Activated gamma-delta T cell (primary cell): ENCODE results near the gene SUN5.
"Not testable (repeated sequence)": the region's sequence is repeated elsewhere in the genome, so short reads cannot be mapped to it uniquely, and the experiment has no call there.

Experiments
- DNase-seq: peaks from one replicate; lab custom pipeline; 2025; lab: John Stamatoyannopoulos, UW

Gene SUN5

DNA sequence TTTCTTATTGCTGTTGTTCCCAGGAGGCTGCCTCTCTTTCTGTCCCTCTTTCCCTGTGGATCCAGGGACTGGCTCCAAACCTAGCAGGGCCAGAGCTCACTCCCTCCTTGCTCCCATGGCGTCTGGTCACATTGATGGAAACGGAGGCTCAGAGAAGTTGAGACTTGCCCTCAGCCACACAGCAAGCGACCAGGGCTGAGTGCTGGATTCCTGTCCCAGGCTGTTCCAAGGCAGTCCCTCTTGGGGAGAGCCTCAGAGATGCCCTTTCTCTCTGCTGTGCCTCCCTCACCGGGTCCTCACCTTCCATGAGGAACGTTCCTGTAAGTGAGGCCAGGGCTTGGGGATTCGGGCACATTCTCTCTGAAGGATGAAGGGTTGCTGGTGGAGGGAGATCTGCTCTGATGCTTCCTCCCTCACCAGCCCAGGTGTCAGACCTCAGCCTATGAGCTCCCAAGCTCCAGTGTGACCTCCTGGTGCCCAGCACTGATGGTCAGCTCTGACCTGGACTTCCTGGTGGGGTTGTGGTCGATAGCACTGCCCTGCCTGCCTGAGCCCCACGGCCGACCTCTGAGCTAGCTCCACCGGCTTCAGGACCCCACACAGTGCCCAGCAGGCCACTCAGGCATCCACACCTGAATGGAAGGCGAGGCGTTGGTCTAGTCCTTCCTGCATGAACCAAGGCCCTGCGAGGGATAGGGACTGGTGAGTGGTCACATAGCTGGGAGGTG is 26.8 kb downstream of the SUN5 start:
- no peak for DNase-seq

DNA sequence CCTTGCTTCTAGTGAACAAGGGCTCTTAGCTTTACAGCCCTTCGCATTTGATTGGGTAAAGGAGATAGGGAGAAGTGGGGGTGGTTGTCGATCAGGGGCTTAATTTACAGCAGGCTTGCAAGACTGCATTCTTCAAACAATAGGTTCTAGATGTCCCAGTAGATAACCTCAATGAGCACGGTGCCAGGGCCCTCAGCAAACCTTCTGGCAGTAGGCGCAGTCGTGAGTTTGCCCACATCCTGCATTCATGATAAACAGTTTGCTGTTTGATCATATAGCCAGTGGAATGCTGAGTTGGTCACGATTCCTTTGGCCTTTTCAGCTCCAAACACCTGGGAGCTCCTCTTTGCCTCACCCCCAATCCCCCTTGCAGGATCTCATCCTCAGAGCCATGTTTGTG is 27.5 kb downstream of the SUN5 start:
- no peak for DNase-seq

DNA sequence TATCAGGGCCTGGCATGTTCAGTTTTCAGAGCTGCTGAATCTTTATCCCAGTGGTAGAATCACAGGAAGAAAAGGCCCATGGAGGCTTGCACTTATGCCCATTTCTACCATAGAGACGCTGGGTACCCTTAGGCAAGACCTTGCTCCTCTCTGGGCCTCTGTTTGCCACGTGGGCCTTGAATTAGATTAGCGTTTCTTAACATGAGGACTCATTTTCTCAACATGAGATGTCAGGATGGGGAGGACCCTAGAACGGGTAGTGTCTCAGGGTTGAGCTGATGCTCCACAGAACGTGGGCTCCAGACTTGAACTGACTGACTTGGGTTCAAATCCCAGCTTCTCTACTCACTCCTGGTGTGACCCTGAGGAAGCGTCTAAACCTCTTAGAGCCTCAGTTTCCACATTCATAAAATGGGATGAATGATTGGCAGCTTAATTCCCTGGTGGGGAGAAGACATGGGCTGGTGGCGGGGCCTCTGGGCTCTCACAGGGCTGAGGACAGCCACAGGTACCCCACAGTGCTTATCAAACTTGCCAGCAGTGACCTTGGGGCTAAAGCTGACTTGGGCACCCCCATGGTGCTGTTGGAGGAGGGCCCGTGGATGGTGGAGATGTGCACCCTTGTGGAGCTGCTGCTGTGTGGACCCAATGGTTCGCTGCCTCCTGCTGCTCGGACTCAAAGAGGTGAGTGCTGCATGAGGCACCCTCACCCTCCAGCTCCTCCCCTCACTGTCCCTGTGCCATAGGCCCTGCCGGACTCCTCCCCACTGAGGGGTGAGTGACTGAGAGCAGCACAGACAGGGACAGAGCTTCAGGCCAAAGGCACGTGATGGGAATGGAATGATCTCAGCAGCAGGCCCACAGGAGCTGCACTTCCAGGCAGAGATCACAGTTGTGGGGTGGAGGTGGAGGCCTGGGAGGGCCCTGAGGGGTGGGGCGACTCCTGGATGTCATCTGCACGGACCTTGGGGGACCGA is 28.2 kb downstream of the SUN5 start:
- no peak for DNase-seq

DNA sequence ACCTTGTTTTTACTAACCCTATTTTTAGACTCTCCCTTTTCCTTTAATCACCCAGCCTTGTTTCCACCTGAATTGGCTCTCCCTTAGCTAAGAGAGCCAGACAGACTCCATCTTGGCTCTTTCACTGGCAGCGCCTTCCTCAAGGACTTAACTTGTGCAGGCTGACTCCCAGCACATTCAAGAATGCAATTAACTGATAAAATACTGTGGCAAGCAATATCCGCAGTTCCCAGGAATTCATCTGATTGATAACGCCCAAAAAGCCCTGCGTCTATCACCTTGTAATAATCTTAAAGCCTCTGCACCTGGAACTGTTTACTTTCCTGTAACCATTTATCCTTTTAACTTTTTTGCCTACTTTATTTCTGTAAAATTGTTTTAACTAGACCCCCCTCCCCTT is 29.1 kb downstream of the SUN5 start:
- DNase-seq: not testable (repeated sequence)

DNA sequence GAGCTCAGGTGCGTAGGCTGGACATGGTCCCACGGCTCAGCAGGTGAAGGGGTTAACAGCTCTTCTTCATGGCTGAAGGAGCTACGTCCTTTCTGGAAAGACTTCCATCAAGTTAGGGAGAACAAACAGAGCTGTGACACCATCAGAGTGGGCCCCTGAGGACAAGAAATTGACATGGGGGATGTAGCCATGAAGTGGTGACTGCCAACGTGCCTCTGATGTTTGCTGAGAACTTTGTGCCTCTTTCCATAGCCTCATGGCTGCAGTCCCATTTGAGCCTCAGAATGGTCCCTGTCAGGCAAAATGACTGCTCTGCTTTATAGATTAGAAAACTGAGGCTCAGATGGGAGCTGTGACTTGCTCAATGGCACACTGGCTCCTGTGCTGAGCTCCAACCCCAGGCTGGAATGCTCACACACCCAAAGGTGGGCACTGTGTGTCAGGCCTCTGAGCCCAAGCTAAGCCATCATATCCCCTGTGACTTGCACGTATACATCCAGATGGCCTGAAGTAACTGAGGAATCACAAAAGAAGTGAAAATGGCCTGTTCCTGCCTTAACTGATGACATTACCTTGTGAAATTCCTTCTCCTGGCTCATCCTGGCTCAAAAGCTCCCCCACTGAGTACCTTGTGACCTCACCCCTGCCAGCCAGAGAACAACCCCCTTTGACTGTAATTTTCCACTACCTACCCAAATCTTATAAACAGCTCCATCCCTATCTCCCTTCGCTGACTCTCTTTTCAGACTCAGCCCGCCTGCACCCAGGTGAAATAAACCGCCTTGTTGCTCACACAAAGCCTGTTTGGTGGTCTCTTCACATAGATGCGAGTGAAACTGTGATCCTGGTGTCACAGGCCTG is 29.8 kb downstream of the SUN5 start:
- DNase-seq: not testable (repeated sequence)

DNA sequence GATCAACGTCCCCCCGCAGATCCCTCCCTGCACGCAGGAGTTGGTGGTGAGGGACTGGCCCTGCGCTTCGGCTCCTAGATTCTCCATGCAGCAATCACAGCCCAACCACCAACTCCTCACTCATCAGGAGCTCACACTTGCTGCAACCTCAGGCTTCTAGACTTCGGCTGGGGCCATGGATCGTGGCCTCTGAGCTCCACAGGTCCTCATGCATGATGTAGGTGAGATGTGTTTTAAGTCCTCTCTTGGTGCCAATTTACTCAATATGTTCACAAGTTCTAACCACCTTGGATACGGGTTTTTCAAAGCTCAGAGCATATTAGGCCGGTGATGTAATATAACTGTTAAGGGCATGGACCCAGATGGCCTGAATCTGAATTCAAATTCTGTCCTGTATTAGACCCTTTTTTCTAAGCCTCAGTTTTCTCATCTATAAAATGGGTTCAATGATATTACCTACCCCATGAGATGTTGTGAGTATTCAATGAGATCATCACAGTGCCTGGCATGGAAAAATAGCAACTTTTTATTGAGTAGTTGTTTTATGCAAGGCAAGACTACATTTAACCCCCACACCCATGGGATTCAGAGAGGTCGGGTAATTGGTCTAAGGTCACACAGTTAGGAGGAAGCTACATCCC is 31.0 kb downstream of the SUN5 start:
- DNase-seq: no peak

DNA sequence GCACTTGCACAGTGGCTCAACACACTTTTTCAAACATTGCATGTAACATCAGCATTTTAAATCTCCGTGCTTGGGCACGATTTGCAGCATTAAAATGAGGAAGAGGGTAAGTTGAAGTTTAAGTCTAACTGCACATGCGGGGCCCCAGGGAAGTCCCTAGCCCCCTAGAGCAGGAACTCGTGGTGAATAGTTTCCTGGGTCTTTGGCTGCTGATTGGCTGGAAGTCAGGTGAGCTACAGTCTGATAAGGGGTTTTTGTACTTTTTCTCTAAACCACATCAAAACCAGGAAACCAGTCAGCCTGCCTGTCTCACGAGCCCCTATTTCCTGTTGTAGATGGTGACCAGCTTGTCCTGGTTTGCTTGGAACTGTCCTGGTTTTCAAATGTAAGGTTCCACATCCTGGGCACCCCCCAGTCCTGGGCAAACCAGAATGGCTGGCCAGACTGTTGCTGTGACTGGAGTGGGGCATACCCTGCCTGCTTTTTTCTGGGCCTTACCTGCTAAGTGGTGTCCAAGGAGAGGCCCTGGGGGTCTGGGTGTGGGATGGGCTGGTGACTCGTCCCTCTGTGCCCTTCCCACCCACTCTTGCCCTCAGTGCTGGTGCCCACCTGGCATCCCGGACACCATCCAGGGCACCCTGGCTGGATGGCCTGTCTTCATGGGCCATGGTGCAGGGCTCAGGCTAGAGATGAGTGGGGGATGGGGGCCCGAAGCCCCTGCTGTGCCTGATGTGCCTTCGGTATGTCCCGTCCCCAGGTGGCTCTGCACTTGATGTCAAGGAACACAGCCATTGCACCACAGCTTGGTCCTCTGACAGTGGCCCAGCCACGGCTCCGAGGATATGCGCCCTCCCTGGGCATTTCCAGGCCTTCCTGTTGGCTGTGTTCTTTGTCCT is 31.8 kb downstream of the SUN5 start:
- no peak for DNase-seq

DNA sequence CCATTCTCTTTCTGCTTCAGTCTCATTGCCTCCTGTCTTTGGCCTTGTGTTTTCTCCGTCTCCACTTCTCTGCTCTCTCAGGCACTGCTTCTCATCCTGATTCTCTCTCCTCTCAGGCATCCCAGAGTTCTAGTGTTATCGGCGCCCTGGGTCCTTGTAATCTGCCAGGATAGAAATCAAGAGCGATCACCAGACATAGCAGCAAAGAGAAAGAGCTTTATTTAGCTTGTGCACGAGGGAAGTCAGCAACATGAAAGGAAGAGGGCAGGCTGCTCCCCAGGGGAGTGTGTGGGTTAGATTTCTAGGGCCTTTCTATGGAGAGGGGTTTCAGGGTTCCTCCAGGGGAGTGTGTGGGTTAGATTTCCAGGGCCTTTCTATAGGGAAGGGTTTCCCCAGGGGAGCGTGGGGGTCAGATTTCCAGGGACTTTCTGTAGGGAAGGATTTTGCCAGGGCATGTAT is 32.5 kb downstream of the SUN5 start:
- DNase-seq: no peak

DNA sequence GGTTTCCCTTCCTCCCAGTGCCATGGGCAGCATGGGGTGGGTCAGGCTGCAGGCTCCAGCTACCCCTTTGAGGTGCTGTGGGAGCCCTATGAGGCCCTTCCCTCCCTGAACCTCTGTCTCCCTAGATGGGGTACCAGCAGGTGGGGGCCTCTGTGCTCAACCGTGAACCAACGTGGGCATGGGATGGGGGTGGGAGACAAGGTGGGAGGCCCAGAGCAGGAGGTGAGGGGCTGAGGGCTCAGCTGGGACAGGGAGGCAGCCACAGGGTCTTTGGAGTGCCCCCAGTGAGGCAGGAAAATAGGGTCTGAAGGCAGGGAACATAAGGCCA is 33.3 kb downstream of the SUN5 start:
- no peak for DNase-seq

DNA sequence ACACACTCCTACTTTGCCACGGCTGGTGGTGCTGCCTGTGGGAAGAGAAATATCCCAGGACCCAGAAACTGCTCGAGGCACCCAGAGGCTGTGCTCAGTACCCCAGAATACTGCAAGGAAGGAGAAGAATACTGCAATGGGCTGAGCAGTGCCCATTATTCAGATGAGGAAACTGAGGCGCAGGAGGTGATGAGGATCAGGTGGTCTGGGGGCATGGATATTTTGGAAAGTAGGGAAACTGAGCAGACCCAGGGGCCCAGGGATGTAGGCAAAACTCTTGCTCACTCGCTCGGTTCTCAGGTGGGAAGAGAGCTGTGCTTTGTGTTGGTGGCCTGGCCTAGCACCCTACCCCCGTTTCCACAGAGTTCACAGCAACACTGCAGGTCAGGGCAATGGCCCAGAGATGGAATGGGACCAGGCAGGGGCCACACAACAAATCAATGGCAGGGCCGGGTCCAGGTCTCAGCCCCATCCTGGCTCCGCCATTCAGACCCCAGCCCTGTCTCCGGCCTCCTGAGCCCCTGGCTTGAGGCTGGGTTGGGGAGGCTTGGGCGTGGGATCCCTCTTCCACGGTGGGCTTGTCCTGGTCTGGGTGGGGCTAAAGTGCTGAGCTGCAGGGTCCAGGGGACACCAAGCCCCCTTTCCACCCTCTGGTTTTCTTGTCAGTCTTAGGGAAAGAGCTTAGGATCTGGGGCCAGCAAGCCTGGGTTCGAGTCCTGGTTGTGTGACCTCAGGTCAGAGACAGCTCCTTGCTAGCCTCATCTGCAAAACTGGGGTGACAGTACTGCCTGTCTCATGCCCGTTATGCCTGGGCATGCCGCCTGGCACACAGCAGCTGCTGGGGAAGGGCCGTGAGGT is 33.9 kb downstream of the SUN5 start:
- DNase-seq: no peak

DNA sequence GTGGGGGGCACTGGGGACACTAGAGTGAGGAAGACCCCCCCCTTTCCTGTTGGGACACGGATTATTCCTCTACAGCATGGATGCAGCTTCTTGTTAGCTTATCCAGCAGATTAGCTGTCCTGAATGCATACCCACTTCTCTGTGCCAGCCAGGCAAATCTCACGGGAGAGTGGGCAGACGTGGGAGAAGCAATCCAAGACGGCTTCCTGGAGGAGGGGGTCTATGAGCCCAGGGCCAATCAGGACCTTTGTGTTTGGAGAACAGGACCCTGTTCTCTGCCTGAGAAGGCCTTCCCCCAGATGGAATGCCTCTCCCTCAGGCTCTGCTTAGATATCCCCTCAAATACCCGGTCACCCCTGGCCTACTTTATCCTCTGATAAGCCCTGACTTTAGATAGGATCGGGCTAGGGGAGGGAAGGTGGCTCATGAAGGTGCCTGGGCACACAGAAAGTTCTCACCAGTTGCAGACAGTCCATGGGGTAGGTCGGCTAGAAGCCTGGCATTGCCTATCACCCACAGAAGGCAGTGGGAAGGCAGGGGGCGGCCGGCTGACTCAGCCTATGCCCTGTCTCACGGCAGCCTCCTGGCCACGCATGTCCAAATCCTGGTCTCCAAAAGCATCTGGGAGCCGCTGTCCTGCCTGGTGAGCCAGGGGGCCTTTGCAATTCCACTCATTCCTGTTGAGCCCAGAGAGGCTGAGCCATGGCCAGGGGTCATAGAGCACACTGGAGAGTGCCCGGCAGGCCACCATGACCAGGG is 34.7 kb downstream of the SUN5 start:
- DNase-seq: no peak

DNA sequence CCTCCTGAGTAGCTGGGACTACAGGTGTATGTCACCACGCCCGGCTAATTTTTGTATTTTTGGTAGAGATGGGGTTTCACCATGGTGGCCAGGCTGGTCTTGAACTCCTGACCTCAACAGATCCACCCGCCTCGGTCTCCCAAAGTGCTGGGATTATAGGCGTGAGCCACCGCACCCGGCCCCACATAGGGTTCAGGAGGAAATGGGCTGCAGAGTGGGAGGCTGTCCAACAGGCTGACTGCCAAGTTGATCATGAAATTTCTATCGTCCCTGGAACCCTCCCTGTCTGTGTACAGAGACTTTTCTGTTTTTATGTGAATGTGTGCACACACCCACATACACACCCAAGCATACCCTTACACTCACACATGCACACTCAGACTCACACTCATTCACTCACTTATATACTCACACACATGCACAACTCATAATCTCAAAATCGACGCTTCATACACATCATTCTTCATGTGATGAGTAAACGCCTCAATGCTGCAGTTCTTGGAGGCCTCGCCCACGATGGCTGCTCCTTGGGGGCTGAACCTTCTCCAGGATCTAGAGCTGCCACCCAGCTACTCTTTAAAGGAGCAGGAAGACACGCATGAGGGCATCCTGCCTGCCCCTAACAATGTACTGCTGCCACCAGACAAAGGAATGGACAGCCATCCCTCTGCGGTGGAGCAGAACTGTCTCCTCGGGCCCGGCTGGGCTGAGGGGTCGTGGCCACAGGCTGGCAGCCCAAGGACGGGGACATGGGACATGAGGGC is 35.6 kb downstream of the SUN5 start:
- no peak for DNase-seq

DNA sequence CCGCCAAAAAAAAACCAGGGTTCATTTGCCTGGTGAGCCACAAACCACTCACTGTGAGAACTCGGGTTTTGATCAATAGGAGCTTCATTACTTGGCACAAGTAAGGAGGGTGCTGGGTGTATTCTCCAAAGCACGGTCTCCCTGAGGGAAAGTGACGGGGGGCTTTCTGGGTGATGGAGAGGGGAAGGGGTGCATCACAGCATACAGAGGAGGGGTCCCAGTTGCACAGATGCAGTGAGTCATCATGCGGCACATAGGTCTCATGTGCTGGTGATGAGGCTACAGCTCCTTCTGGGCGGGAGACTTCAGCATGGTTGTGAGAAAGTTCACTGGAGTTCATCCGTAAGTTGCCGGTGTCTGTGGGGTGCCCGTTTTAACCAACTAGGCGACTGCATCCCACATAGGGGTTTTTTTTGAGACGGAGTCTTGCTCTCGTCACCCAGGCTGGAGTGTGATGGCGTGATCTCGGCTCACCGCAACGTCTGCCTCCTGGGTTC is 36.2 kb downstream of the SUN5 start:
- DNase-seq: no peak

DNA sequence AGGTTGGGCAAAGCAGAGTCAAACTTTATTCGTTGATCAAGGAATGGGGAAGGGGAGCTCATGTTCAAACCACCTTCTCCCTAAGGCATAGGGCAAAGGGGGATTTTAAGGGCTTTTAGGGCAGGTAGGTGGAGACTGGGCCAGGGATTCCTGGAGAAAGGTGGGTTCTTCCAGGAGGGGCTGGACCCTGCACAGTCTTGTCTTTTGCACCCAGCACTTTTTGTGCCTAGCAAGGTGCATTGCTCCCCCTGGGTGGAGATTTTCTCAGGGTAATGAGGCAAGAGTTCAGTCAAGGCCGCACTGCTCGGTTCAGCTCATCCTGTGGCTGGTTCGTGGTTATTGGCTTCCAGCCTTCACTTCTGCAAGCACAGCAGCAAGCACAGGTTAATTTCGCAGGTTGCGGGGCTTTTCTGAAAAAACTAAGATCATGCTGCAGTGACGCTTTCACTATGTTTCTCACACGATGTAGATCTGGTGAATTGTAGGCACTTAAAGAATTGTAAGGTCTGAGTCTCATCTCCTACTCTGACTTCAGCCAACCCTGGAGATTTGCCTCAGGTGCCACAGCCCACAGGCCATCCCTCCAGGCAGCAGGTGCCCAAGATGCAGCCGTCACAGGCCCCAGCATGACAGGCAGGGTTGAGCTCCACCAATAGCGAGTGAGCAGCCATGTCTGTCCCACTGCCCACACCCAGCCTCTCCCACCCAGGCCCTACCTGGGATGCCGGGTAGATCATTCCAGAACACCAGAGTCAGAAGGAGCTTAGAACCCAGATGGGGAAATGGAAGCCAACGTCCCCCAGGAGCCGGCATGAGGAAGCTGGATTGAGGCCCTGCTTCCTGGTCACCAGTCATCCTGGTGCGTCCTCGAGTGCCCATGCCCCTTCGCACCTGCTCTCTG is 37.1 kb downstream of the SUN5 start:
- no peak for DNase-seq

DNA sequence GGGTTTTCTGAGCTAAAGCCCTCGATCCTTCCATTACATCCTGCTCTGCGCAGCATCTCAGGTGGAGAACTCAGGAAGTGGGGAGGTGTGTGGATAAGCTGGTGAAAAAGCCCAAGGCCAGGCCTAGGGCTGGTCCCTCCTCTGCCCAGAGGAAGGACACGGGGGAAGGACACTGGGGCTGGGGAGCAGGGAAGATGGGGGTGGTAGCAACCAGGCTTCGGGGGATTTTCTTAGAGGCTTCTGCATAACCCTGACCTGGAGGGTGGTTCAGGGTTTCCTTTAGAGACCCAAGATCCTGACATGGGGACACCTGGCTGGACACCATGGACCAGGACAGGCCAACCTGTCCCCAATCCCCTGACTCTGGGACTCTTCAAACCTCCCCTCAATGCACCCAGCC is 37.9 kb downstream of the SUN5 start:
- DNase-seq: no peak

DNA sequence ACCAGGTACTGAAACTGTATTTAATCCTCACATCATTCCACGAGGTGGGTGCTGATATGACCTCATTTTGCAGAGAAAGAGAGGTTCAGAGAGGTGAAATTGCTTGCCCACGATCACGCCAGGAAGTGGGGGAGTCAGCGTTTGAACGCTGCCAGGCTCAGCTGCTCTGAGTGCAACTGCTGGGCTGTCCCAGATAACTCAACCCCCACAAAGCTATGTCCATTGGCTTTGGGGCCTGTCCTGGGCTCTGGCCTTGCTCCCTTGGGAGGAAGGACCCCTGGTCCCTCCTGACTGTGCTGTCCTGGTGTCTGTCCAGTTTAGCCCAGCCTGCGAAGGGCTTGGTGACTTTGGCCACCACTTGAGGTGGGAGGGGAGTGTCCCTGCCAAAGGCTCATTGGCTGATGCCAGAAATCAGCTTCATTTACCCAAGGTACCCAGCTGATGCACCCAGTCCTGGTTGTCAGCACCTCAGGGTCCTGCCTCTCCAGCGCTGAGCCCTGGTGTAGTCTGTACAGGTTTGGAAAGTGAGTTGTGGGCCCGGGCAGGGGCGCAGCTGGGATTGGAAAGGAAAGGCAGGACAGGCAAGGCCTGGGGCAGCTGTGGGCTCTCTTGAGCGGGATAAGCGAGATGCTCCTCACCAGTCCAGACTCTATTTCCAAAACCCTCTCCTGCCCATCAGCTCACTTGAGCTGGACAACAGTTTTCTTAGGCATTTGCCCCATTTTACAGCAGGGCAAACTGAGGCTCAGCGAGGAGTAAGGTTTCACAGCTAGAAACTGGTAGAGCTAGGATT is 38.5 kb downstream of the SUN5 start:
- DNase-seq: no peak
